COLO668 (cell line): ENCODE data around the gene CPOX.
"Not testable (repeated sequence)": the region's sequence is repeated elsewhere in the genome, so short reads cannot be mapped to it uniquely, and the experiment has no call there.

ENCODE experiments used
- DNase-seq: peaks from one replicate; lab custom pipeline; 2025; ENCODE audit not compliant: unreplicated experiment; lab: John Stamatoyannopoulos, UW

The CPOX gene

GRCh38 chr3:98593046-98593936 is at the start of gene CPOX:
CPOX (minus strand) TSS chr3:98593611; CDS start chr3:98593504, 107 bp downstream.
- peak; percentile 79 for DNase-seq

GRCh38 chr3:98642769-98643168 is 49.4 kb upstream of the CPOX start:
- DNase-seq = not testable (repeated sequence)

- DNase-seq = not testable (repeated sequence)
Observed at GRCh38 chr3:98641756-98642155, 48.3 kb upstream of the CPOX start.

GRCh38 chr3:98638515-98638914 is 45.1 kb upstream of the CPOX start:
- DNase-seq = not testable (repeated sequence)

- DNase-seq = no peak
Observed at GRCh38 chr3:98630416-98630815, 37.0 kb upstream of the CPOX start.

- DNase-seq = no peak
Observed at GRCh38 chr3:98628317-98628716, 34.9 kb upstream of the CPOX start.

- no peak for DNase-seq
Observed at GRCh38 chr3:98626151-98626550, 32.7 kb upstream of the CPOX start.

GRCh38 chr3:98623572-98624280 is 30.3 kb upstream of the CPOX start:
- DNase-seq = no peak

GRCh38 chr3:98617841-98618240 is 24.4 kb upstream of the CPOX start:
- DNase-seq = no peak

- no peak for DNase-seq
Observed at GRCh38 chr3:98613616-98614015, 20.2 kb upstream of the CPOX start.

GRCh38 chr3:98612996-98613517 is 19.6 kb upstream of the CPOX start:
- DNase-seq = no peak

- DNase-seq = peak; percentile 3
Observed at GRCh38 chr3:98612587-98612986, 19.2 kb upstream of the CPOX start.

GRCh38 chr3:98608029-98608428 is 14.6 kb upstream of the CPOX start:
- DNase-seq = no peak

GRCh38 chr3:98603580-98603979 is 10.2 kb upstream of the CPOX start:
- DNase-seq = no peak

GRCh38 chr3:98602078-98602678 is 8.8 kb upstream of the CPOX start:
- peak; percentile 2 for DNase-seq

GRCh38 chr3:98601180-98601579 is 7.8 kb upstream of the CPOX start:
- no peak for DNase-seq

GRCh38 chr3:98600412-98601095 is 7.1 kb upstream of the CPOX start:
- no peak for DNase-seq

- no peak for DNase-seq
Observed at GRCh38 chr3:98599647-98600411, 6.4 kb upstream of the CPOX start.

GRCh38 chr3:98598492-98598891 is 5.1 kb upstream of the CPOX start:
- DNase-seq = no peak
